Heart right ventricle (tissue), 16 donors: ENCODE measurements around the gene GLB1L3. TPM values are rescaled to one million over a fixed set of nuclear protein-coding genes. Genes with fewer than 3 reads are reported as not detected.

Experiments
- ATAC-seq, 8 donors: fragments of 200-7000 bp; cut with Tn5 transposase; one replicate each; pipeline ENCODE4 v1.9.1; 2020; ENCODE audit warnings: mild to moderate bottlenecking in 8 of 8, moderate library complexity in 8 of 8, moderate number of reproducible peaks in 1 of 8
- DNase-seq, 2 donors: peaks; one replicate each; pipeline ENCODE4 v3.0.0-alpha.2; 2020
- H3K27ac ChIP-seq, 10 donors: fragments of 200-600 bp; sonication (generic) in 2 of 10; one replicate each; pipeline versions ENCODE4 v1.5.0 to v1.8.0; 2020 to 2022; ENCODE audit warnings: mild to moderate bottlenecking in 3 of 10
- H3K27me3 ChIP-seq, 7 donors: fragments of 200-600 bp; one replicate each; pipeline ENCODE4 v1.8.0; 2021 to 2022; ENCODE audit warnings: mild to moderate bottlenecking in 2 of 7
- H3K36me3 ChIP-seq, 9 donors: fragments of 200-600 bp; sonication (generic) in 1 of 9; one replicate each; pipeline versions ENCODE4 v1.5.0 to v1.8.0; 2020 to 2022; ENCODE audit warnings: mild to moderate bottlenecking in 2 of 9
- H3K4me1 ChIP-seq, 9 donors: fragments of 200-600 bp; sonication (generic) in 1 of 9; one replicate each; pipeline versions ENCODE4 v1.5.0 to v1.8.0; 2020 to 2022; ENCODE audit warnings: mild to moderate bottlenecking in 4 of 9
- H3K4me3 ChIP-seq, 10 donors: fragments of 200-600 bp; sonication (generic) in 2 of 10; one replicate each; pipeline versions ENCODE4 v1.5.0 to v1.8.0; 2020 to 2022; ENCODE audit warnings: mild to moderate bottlenecking in 7 of 10, moderate library complexity in 2 of 10
- H3K9me3 ChIP-seq, 11 donors: fragments of 200-600 bp in 10 of 11; sonication (generic) in 2 of 11; one replicate each; pipeline versions ENCODE4 v1.5.0 to v1.8.0; 2013 to 2022; ENCODE audit warnings: mild to moderate bottlenecking in 2 of 11, control low read depth in 1 of 11, moderate library complexity in 1 of 11
- CTCF ChIP-seq, 9 donors: fragments of 200-600 bp; sonication (generic) in 2 of 9; IDR thresholded peaks; one replicate each; pipeline versions ENCODE4 v1.5.0 to v1.8.0; 2021 to 2022; ENCODE audit warnings: antibody characterized with exemption in 9 of 9, mild to moderate bottlenecking in 5 of 9, moderate library complexity in 1 of 9
- WGBS, 2 donors: extraction: QIAGEN DNeasy Blood & Tissue Kit; methylation state at CpG; one replicate each; pipeline ENCODE4 v1.1.7; 2013; ENCODE audit warnings: inconsistent platforms in 1 of 2; 5-methylcytosine and 5-hydroxymethylcytosine counted together
- intact Hi-C, 10 donors: fragments of 100-400 bp; cut with DNase I; formaldehyde crosslinking; loops; one replicate each; pipeline versions ENCODE4 v1.11.1 to v1.14.2; 2022
- polyA plus RNA-seq, 2 donors: library from polyadenylated mRNA; stranded (reverse); fragments of 200-250 nt; gene quantifications; one replicate each; pipeline ENCODE4 v1.2.3, GENCODE V29; 2013
- total RNA-seq, 10 donors: library from RNA; stranded (reverse); fragmentation: NEBNext Ultra II Directional in 3 of 10; extraction: Animal tissue kit (Norgen Biotek cat#: 25700) in 3 of 10; gene quantifications; one replicate each; pipeline versions ENCODE4 v1.2.1 to v1.2.4, GENCODE V29; 2021 to 2023
- donor health status: Arrhythmogenic right ventricular cardiomyopathy.
- donor health status: ischemic (EF 13 %, LVEDD 7.1; RV severe dilation, severe dysfunction).
- donor health status: healthy with polysubstance abuse.
- donor health status: DM: no; HTN: yes; CAD: no.
- donor health status: DM: no; HTN: no; CAD: no.
- donor health status: ischemic (EF 25% LVEDD 6.9; RV normal size, moderate dysfunction).
- donor health status: ischemic (EF 25% LVEDD 5.7; RV mildly dilated, moderate dysfunction).
- donor health status: healthy.
- donor health status: DM: yes; HTN: yes; CAD: no.
- donor health status: Ischemic cardiomyopathy.
- donor health status: ischemic (EF 35%, LVEDD 5.7; RV mildly dilated, moderate dysfunction).
- donor health status: nonischemic (EF 11% LVEDD 7.7; RV severe dilation, severe dysfunction).
- donor health status: DM: yes; HTN: yes; CAD: no.
- donor health status: PGD.
- donor health status: ischemic (EF 29% LVEDD 5.4; RV normal size, mild dysfunction).
- donor health status: nonischemic (EF 23%, LVEDD 6.1; RV moderate dilation, normal function).

GLB1L3 gene
- total and polyA plus RNA-seq, 12 donors, result not detected

- Histone ChIP-seq H3K4me3 (peak within 1 kb of the TSS; percentile 18 to 61 (median 50)), H3K27ac (no peak within 1 kb of the TSS), H3K4me1 (peaks cover 5 to 21% (median 14%) of the 10 kb centered on the region in 9 donors), H3K27me3 (peaks cover 0 to 45% (median 38%) of the 10 kb centered on the region in 7 donors), H3K9me3 (no peaks in the 10 kb centered on the region), H3K36me3 (no peaks in the 10 kb centered on the region)
- intact Hi-C loops, result no loop called here
- peak; percentile 83 to 95 (median 88) for ATAC-seq
- WGBS, 2 donors, result 1 to 3% methylated on average over 63 to 80 of the region's 80 CpGs
- no peak for TF ChIP-seq CTCF (IDR thresholded peaks at IDR 0.05)
- peak; percentile 38 to 78 for DNase-seq
Observed at GRCh38 chr11:134331354-134332188, 55.4 kb downstream of the GLB1L3 start, which contains the start of gene GLB1L2. Gene GLB1L2 (plus strand): TSS chr11:134331988. CDS start chr11:134332062, 74 bp downstream.

- ATAC-seq, result peak in 6 of 8 donors; percentile 13 to 61 (median 18)
Observed at GRCh38 chr11:134332189-134332631, 56.0 kb downstream of the GLB1L3 start.

GRCh38 chr11:134332782-134333181, 56.6 kb downstream of the GLB1L3 start:
- peak overlapping the region in 1 of 10 donors; percentile 50 for H3K4me3 ChIP-seq
- H3K27ac ChIP-seq, result no peak overlapping the region

More at GRCh38 chr11:134332189-134332631, 56.0 kb downstream of the GLB1L3 start:
- Histone ChIP-seq H3K36me3 (no peaks in the 10 kb centered on the region), H3K4me3 (peak overlapping the region; percentile 18 to 61 (median 50)), H3K9me3 (no peaks in the 10 kb centered on the region), H3K27ac (no peak overlapping the region), H3K4me1 (peaks cover 5 to 21% (median 14%) of the 10 kb centered on the region in 9 donors), H3K27me3 (peaks cover 0 to 45% (median 35%) of the 10 kb centered on the region in 7 donors)
- no peak for DNase-seq
- WGBS, 2 donors, result 1 to 2% methylated on average over 40 of the region's 40 CpGs
- no peak for TF ChIP-seq CTCF (IDR thresholded peaks at IDR 0.05)
- intact Hi-C loops, result no loop called here

More at GRCh38 chr11:134332782-134333181, 56.6 kb downstream of the GLB1L3 start:
- Histone ChIP-seq H3K9me3 (no peaks in the 10 kb centered on the region), H3K4me1 (peaks cover 5 to 21% (median 14%) of the 10 kb centered on the region in 9 donors), H3K36me3 (no peaks in the 10 kb centered on the region), H3K27me3 (peaks cover 0 to 46% (median 35%) of the 10 kb centered on the region in 7 donors)
- DNase-seq, result no peak
- TF ChIP-seq CTCF (IDR thresholded peaks at IDR 0.05), result no peak
- 35 to 42% methylated on average over 7 of the region's 7 CpGs for WGBS, 2 donors
- ATAC-seq, result no peak
- intact Hi-C loops, result no loop called here
